Tibial nerve (tissue), 4 donors: Measurements from ENCODE around the gene DLG5. TPM values are rescaled to one million over a fixed set of nuclear protein-coding genes. Genes with fewer than 3 reads are reported as not detected.

Experiments
- DNase-seq, 2 donors: peaks; one replicate each; pipeline ENCODE4 v3.0.0-alpha.2; 2019; ENCODE audit warnings: low spot score in 2 of 2
- H3K27ac ChIP-seq, 4 donors: fragments of 200-600 bp; sonication (generic) in 3 of 4; one replicate each; pipeline ENCODE4 v1.5.1; 2017 to 2019; ENCODE audit warnings: mild to moderate bottlenecking in 1 of 4
- H3K27me3 ChIP-seq, 2 donors: fragments of 200-600 bp; sonication (generic) in 1 of 2; one replicate each; pipeline versions ENCODE4 v1.5.1 to v1.6.0; 2017 to 2019
- H3K36me3 ChIP-seq, 3 donors: fragments of 200-600 bp; sonication (generic); one replicate each; pipeline ENCODE4 v1.5.1; 2018 to 2019
- H3K4me1 ChIP-seq, 4 donors: fragments of 200-600 bp; sonication (generic) in 3 of 4; one replicate each; pipeline ENCODE4 v1.5.1; 2017 to 2019
- H3K4me3 ChIP-seq, 4 donors: fragments of 200-600 bp; sonication (generic) in 3 of 4; one replicate each; pipeline ENCODE4 v1.5.1; 2017 to 2019; ENCODE audit warnings: mild to moderate bottlenecking in 1 of 4, moderate library complexity in 1 of 4
- H3K9me3 ChIP-seq, 4 donors: fragments of 200-600 bp; sonication (generic) in 3 of 4; one replicate each; pipeline ENCODE4 v1.5.1; 2017 to 2019
- CTCF ChIP-seq, 5 experiments: fragments of 200-600 bp in 3 of 5; fragments of 450-650 bp in 2 of 5; sonication (generic) in 3 of 5; IDR thresholded peaks; one replicate each; pipeline ENCODE4 v1.5.1; 2016 to 2019; ENCODE audit warnings: antibody characterized with exemption in 5 of 5, mild to moderate bottlenecking in 3 of 5, moderate library complexity in 2 of 5
- EP300 ChIP-seq, 2 donors: sonication (generic); formaldehyde crosslinking; IDR thresholded peaks; one replicate each; pipeline ENCODE4 v1.6.1; 2017; ENCODE audit warnings: antibody characterized with exemption in 2 of 2, mild to moderate bottlenecking in 1 of 2
- POLR2A ChIP-seq, 2 donors: fragments of 450-650 bp; IDR thresholded peaks; one replicate each; pipeline ENCODE4 v1.6.1; 2017; ENCODE audit warnings: antibody characterized with exemption in 2 of 2, mild to moderate bottlenecking in 2 of 2, moderate library complexity in 2 of 2
- WGBS, 2 donors: methylation state at CpG; one replicate each; pipeline ENCODE4 v1.1.5; 2018; 5-methylcytosine and 5-hydroxymethylcytosine counted together
- total RNA-seq, 4 donors: library from RNA; depleted of rRNA; stranded (reverse); fragments of >200 nt; gene quantifications; one replicate each; pipeline ENCODE4 v1.1.0, GENCODE V29; 2016

Gene DLG5
- total RNA-seq, 4 donors from 2014 or later: 33.0 to 47.7 (median 40.8) TPM

- Histone ChIP-seq H3K27me3 (no peaks in the 10 kb centered on the region), H3K27ac (no peak overlapping the region), H3K36me3 (peaks cover 0 to 97% (median 0%) of the 10 kb centered on the region in 3 donors), H3K4me1 (no peaks in the 10 kb centered on the region), H3K9me3 (no peaks in the 10 kb centered on the region), H3K4me3 (no peak overlapping the region)
- no peak for DNase-seq
- TF ChIP-seq EP300 (IDR thresholded peaks at IDR 0.05) (no peak), CTCF (IDR thresholded peaks at IDR 0.05) (no peak), POLR2A (IDR thresholded peaks at IDR 0.05) (no peak)
- 93 to 94% methylated on average over 11 to 13 of the region's 14 CpGs for whole genome bisulfite sequencing, 2 donors
Observed at GRCh38 chr10:77805676-77806075, 120.9 kb downstream of the DLG5 start.

GRCh38 chr10:77804371-77804770, 122.2 kb downstream of the DLG5 start:
- no peaks in the 10 kb centered on the region for H3K27me3 ChIP-seq
- H3K4me3 ChIP-seq: no peak overlapping the region
- TF ChIP-seq CTCF (IDR thresholded peaks at IDR 0.05) (no peak), POLR2A (IDR thresholded peaks at IDR 0.05) (no peak), EP300 (IDR thresholded peaks at IDR 0.05) (no peak)
- DNase-seq: no peak
- 79 to 90% methylated on average over 3 of the region's 3 CpGs for WGBS, 2 donors
- H3K9me3 ChIP-seq: no peaks in the 10 kb centered on the region
- H3K27ac ChIP-seq: no peak overlapping the region
- H3K4me1 ChIP-seq: no peaks in the 10 kb centered on the region
- H3K36me3 ChIP-seq: peaks cover 0 to 97% (median 0%) of the 10 kb centered on the region in 3 donors

- Histone ChIP-seq H3K4me3 (no peak overlapping the region), H3K27me3 (no peaks in the 10 kb centered on the region), H3K27ac (no peak overlapping the region), H3K36me3 (peaks cover 0 to 97% (median 0%) of the 10 kb centered on the region in 3 donors), H3K4me1 (no peaks in the 10 kb centered on the region), H3K9me3 (no peaks in the 10 kb centered on the region)
- TF ChIP-seq EP300 (IDR thresholded peaks at IDR 0.05): no peak
- TF ChIP-seq CTCF (IDR thresholded peaks at IDR 0.05): no peak
- TF ChIP-seq POLR2A (IDR thresholded peaks at IDR 0.05): no peak
- no peak for DNase-seq
- WGBS, 2 donors: 71 to 73% methylated on average over 14 of the region's 14 CpGs
Observed at GRCh38 chr10:77801474-77802161, 124.9 kb downstream of the DLG5 start.

GRCh38 chr10:77800738-77801266, 125.8 kb downstream of the DLG5 start:
- no peak for TF ChIP-seq POLR2A (IDR thresholded peaks at IDR 0.05)
- no peak for TF ChIP-seq EP300 (IDR thresholded peaks at IDR 0.05)
- TF ChIP-seq CTCF (IDR thresholded peaks at IDR 0.05): no peak
- Histone ChIP-seq H3K4me1 (no peaks in the 10 kb centered on the region), H3K27me3 (no peaks in the 10 kb centered on the region), H3K36me3 (peaks cover 0 to 97% (median 0%) of the 10 kb centered on the region in 3 donors), H3K27ac (no peak overlapping the region), H3K4me3 (no peak overlapping the region), H3K9me3 (no peaks in the 10 kb centered on the region)
- no peak for DNase-seq
- WGBS, 2 donors: 82 to 85% methylated on average over 5 of the region's 5 CpGs

GRCh38 chr10:77800320-77800719, 126.2 kb downstream of the DLG5 start:
- peaks cover 0 to 97% (median 0%) of the 10 kb centered on the region in 3 donors for H3K36me3 ChIP-seq
- 94 to 95% methylated on average over 13 of the region's 13 CpGs for WGBS, 2 donors
- TF ChIP-seq CTCF (IDR thresholded peaks at IDR 0.05) (no peak), EP300 (IDR thresholded peaks at IDR 0.05) (no peak), POLR2A (IDR thresholded peaks at IDR 0.05) (no peak)
- no peaks in the 10 kb centered on the region for H3K9me3 ChIP-seq
- no peak overlapping the region for H3K4me3 ChIP-seq
- no peaks in the 10 kb centered on the region for H3K27me3 ChIP-seq
- DNase-seq: no peak
- H3K4me1 ChIP-seq: no peaks in the 10 kb centered on the region
- no peak overlapping the region for H3K27ac ChIP-seq
